ENCODE measurements around the gene PSMA2.
"Not testable (repeated sequence)": the region's sequence is repeated elsewhere in the genome, so short reads cannot be mapped to it uniquely, and the experiment has no call there.

DNA sequence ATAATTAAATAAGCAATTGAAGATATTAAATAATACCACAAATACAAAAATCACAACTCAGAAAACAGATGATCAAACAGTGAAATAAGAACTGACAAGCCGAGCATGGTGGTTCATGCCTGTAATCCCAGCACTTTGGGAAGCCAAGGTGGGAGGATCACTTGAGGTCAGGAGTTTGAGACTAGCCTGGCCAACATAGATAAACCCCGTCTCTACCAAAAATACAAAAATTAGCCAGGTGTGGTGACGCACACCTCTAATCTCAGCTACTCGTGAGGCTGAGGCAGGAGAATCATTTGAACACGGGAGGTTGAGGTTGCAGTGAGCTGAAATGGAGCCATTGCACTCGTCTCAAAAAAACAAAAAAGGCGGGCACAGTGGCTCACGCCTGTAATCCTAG is 46.8 kb downstream of the PSMA2 start:
- TF ChIP-seq, protein P1, sequence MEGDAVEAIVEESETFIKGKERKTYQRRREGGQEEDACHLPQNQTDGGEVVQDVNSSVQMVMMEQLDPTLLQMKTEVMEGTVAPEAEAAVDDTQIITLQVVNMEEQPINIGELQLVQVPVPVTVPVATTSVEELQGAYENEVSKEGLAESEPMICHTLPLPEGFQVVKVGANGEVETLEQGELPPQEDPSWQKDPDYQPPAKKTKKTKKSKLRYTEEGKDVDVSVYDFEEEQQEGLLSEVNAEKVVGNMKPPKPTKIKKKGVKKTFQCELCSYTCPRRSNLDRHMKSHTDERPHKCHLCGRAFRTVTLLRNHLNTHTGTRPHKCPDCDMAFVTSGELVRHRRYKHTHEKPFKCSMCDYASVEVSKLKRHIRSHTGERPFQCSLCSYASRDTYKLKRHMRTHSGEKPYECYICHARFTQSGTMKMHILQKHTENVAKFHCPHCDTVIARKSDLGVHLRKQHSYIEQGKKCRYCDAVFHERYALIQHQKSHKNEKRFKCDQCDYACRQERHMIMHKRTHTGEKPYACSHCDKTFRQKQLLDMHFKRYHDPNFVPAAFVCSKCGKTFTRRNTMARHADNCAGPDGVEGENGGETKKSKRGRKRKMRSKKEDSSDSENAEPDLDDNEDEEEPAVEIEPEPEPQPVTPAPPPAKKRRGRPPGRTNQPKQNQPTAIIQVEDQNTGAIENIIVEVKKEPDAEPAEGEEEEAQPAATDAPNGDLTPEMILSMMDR (IDR thresholded peaks at IDR 0.05): not testable (repeated sequence)
- not testable (repeated sequence) for TF ChIP-seq POLR2A (IDR thresholded peaks at IDR 0.05)

Data from uterus (tissue), 2 donors.